Activated B cell treated with CpG ODN at 0.5 μM for 24 hours (primary cell): ENCODE data around the gene KCNJ15. TPM values are rescaled to one million over a fixed set of nuclear protein-coding genes. Genes with fewer than 3 reads are reported as not detected.

Source experiments
- ATAC-seq: fragments of 200-7000 bp; cut with Tn5 transposase; one replicate; pipeline ENCODE4 v1.10.0; 2021; ENCODE audit warnings: low read depth, mild to moderate bottlenecking, moderate library complexity
- CTCF ChIA-PET: fragments of 350-600 bp; sonication (Branson Sonifier 250); formaldehyde crosslinking; loops from one replicate; lab custom pipeline; 2021; ENCODE audit warnings: antibody characterized with exemption; lab: Charles Lee
- POLR2A ChIA-PET: fragments of 350-600 bp; sonication (Branson Sonifier 250); formaldehyde crosslinking; loops from one replicate; lab custom pipeline; 2021; ENCODE audit warnings: antibody characterized with exemption; lab: Charles Lee
- DNase-seq: peaks from one replicate; pipeline ENCODE4 v3.0.0; 2022
- H3K27ac Mint-ChIP-seq: one replicate; pipeline ENCODE4 v1.8.0; 2020; ENCODE audit warnings: mixed read lengths
- H3K27me3 Mint-ChIP-seq: one replicate; pipeline ENCODE4 v1.8.0; 2021; ENCODE audit warnings: mixed read lengths
- H3K36me3 Mint-ChIP-seq: one replicate; pipeline ENCODE4 v1.8.0; 2021; ENCODE audit warnings: low read depth, mixed read lengths
- H3K4me1 Mint-ChIP-seq: one replicate; pipeline ENCODE4 v1.8.0; 2021; ENCODE audit warnings: mixed read lengths
- H3K4me3 Mint-ChIP-seq: one replicate; pipeline ENCODE4 v1.8.0; 2020; ENCODE audit warnings: mild to moderate bottlenecking, mixed read lengths
- H3K9me3 Mint-ChIP-seq: one replicate; pipeline ENCODE4 v1.8.0; 2020; ENCODE audit warnings: mixed read lengths
- intact Hi-C: fragments of 100-400 bp; cut with micrococcal nuclease; formaldehyde crosslinking; loops from one replicate; pipeline ENCODE4 v1.15.1; 2024
- total RNA-seq: library from RNA; stranded (reverse); gene quantifications from 2 replicates; pipeline ENCODE4 v1.2.3, GENCODE V29; 2022
- TF ChIP-seq, protein P1 (sequence below): fragments of 200-600 bp; IDR thresholded peaks from one replicate; pipeline ENCODE4 v1.8.0; 2022; ENCODE audit warnings: antibody characterized with exemption, mild to moderate bottlenecking

KCNJ15 gene
- total RNA-seq, 1 donor from 2014 or later, result not detected

- no peaks in the 10 kb centered on the region for H3K36me3 Mint-ChIP-seq
- H3K4me1 Mint-ChIP-seq, result no peaks in the 10 kb centered on the region
- H3K27ac Mint-ChIP-seq, result no peak overlapping the region
- intact Hi-C loops, result no loop called here
- TF ChIP-seq, protein P1, sequence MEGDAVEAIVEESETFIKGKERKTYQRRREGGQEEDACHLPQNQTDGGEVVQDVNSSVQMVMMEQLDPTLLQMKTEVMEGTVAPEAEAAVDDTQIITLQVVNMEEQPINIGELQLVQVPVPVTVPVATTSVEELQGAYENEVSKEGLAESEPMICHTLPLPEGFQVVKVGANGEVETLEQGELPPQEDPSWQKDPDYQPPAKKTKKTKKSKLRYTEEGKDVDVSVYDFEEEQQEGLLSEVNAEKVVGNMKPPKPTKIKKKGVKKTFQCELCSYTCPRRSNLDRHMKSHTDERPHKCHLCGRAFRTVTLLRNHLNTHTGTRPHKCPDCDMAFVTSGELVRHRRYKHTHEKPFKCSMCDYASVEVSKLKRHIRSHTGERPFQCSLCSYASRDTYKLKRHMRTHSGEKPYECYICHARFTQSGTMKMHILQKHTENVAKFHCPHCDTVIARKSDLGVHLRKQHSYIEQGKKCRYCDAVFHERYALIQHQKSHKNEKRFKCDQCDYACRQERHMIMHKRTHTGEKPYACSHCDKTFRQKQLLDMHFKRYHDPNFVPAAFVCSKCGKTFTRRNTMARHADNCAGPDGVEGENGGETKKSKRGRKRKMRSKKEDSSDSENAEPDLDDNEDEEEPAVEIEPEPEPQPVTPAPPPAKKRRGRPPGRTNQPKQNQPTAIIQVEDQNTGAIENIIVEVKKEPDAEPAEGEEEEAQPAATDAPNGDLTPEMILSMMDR, result no peak
- ATAC-seq, result no peak
- ChIA-PET CTCF (no interaction called here), POLR2A (no interaction called here)
- peaks cover 2% of the 10 kb centered on the region for H3K9me3 Mint-ChIP-seq
- DNase-seq, result no peak
- H3K4me3 Mint-ChIP-seq, result no peak overlapping the region
- H3K27me3 Mint-ChIP-seq, result no peaks in the 10 kb centered on the region
These were observed 69.1 kb downstream of the KCNJ15 start for GRCh38 chr21:38325731-38326420.

DNA sequence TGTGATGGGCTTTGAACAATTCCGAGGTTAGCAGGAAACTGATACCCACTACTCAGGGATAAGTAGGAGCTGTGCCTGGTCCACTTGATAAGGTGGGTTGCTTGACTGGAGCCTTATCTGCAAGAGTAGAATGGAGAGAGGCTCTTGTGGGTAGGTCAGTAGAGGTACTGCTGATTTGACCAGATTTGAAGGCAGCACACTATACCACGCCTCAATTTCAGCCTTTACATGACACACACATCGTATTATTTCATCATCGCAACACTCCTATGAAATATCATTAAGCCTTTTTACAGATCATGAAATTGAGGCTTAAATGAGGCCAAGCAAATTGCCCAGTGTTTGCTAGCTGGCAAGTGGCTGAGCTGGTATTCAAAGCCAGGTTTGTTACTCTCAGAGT is 69.6 kb downstream of the KCNJ15 start:
- ATAC-seq, result no peak
- no peak overlapping the region for H3K27ac Mint-ChIP-seq
- no peaks in the 10 kb centered on the region for H3K36me3 Mint-ChIP-seq
- H3K9me3 Mint-ChIP-seq, result peaks cover 2% of the 10 kb centered on the region
- POLR2A ChIA-PET, result no interaction called here
- intact Hi-C loops, result no loop called here
- no peak for DNase-seq
- H3K4me3 Mint-ChIP-seq, result no peak overlapping the region
- CTCF ChIA-PET, result no interaction called here
- no peaks in the 10 kb centered on the region for H3K27me3 Mint-ChIP-seq
- TF ChIP-seq, protein P1, result no peak
- H3K4me1 Mint-ChIP-seq, result no peaks in the 10 kb centered on the region

GRCh38 chr21:38326899-38327298 is 70.1 kb downstream of the KCNJ15 start:
- Mint-ChIP-seq H3K36me3 (no peaks in the 10 kb centered on the region), H3K27me3 (no peaks in the 10 kb centered on the region), H3K4me1 (no peaks in the 10 kb centered on the region), H3K27ac (no peak overlapping the region), H3K4me3 (no peak overlapping the region), H3K9me3 (peaks cover 2% of the 10 kb centered on the region)
- intact Hi-C loops, result no loop called here
- ChIA-PET POLR2A (no interaction called here), CTCF (no interaction called here)
- TF ChIP-seq, protein P1, result no peak
- DNase-seq (no peak), ATAC-seq (no peak)

DNA sequence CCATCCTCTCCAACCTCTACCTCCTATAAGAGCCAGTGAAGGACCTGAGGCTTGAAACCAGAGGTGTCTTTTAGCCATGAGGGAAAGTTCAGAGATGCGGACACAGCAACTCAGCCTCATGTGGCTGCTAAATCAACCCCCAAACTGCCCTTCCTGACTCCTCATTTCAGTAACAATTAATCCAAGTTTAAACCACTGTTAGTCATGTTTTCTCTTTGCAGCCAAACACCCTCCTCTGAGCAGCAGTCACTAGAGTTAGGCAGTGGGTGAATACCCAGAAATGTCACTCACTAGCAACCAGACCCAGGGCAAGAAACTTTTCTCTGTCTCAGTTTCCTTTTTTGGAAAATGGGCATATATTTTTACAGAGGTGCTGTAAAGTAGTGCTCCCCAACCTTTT is 71.2 kb downstream of the KCNJ15 start:
- ATAC-seq (no peak), DNase-seq (no peak)
- Mint-ChIP-seq H3K9me3 (peaks cover 2% of the 10 kb centered on the region), H3K27ac (no peak overlapping the region), H3K4me1 (no peaks in the 10 kb centered on the region), H3K4me3 (no peak overlapping the region), H3K36me3 (no peaks in the 10 kb centered on the region), H3K27me3 (no peaks in the 10 kb centered on the region)
- TF ChIP-seq, protein P1, result no peak
- CTCF ChIA-PET, result interaction anchor here (0.6 kb wide), 1 partner anchor 215 kb away, joined by 4 read pairs; no protein-coding TSS in a partner anchor
- intact Hi-C loops, result no loop called here
- POLR2A ChIA-PET, result no interaction called here

GRCh38 chr21:38329162-38329561 is 72.4 kb downstream of the KCNJ15 start:
- no peaks in the 10 kb centered on the region for H3K27me3 Mint-ChIP-seq
- intact Hi-C loops, result no loop called here
- ChIA-PET POLR2A (no interaction called here), CTCF (no interaction called here)
- no peak overlapping the region for H3K4me3 Mint-ChIP-seq
- ATAC-seq, result no peak
- no peak for DNase-seq
- H3K4me1 Mint-ChIP-seq, result no peaks in the 10 kb centered on the region
- H3K9me3 Mint-ChIP-seq, result no peaks in the 10 kb centered on the region
- no peak overlapping the region for H3K27ac Mint-ChIP-seq
- TF ChIP-seq, protein P1, result no peak
- H3K36me3 Mint-ChIP-seq, result no peaks in the 10 kb centered on the region
